Stimulated activated CD8-positive, alpha-beta memory T cell treated with anti-CD3 and anti-CD28 coated beads, Interleukin-15, amount 100 ng/mL, for 48 hours (primary cell): ENCODE data around the gene ABHD12.
"Not testable (repeated sequence)": the region's sequence is repeated elsewhere in the genome, so short reads cannot be mapped to it uniquely, and the experiment has no call there.

ENCODE experiments used
- DNase-seq, 2 donors: peaks; one replicate each; pipeline ENCODE4 v3.0.0-alpha.2; 2020; ENCODE audit warnings: low read depth in 2 of 2

The ABHD12 gene

DNA sequence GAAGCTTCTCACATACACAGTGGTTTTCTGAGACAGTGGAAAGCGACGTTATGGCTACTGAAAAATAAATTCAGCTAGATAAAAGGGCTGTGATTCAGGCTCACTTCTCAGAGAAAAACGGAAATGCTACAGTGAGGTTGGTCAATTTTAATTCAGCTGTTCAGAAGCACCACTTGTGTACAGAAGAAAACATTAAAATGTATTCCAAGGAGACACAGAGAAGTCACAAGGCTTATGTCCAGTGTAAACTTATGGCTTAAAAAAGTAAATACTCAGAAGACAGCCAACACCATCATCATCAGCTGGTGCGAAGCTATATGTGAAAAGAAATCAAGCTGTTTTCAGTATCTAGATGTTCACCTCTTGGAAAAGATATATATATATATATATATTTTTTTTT, 68.6 kb downstream of the ABHD12 start:
- DNase-seq: no peak

DNA sequence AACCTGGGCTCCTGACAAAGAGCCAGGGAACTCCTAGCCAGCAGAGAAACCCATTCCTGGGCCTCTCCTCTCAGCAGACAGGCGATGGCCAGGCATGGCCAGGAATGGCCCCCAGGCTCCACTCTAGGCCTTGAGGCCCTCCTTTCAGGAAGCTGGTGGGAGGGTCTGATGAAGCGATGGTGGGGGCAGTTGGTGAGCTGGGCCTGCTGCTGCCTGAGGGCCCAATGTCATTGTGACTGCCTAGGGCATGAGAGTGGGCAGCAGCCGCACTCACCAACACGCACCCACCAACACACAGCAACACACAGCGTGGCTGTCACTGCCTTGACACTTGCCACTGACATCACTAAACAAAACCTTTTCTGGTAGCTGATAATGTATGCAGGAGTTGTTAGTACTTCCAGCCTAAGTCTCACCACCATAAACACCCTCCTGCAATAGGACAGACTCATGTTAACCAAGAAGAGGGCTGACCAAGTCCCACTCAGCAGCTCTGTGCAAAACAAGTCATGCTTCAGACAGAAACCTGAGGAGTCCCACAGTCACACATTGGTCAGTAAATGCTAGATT, 69.3 kb downstream of the ABHD12 start:
- DNase-seq: no peak

- DNase-seq: no peak
Measured at GRCh38 chr20:25320035-25320800, 70.4 kb downstream of the ABHD12 start.

DNA sequence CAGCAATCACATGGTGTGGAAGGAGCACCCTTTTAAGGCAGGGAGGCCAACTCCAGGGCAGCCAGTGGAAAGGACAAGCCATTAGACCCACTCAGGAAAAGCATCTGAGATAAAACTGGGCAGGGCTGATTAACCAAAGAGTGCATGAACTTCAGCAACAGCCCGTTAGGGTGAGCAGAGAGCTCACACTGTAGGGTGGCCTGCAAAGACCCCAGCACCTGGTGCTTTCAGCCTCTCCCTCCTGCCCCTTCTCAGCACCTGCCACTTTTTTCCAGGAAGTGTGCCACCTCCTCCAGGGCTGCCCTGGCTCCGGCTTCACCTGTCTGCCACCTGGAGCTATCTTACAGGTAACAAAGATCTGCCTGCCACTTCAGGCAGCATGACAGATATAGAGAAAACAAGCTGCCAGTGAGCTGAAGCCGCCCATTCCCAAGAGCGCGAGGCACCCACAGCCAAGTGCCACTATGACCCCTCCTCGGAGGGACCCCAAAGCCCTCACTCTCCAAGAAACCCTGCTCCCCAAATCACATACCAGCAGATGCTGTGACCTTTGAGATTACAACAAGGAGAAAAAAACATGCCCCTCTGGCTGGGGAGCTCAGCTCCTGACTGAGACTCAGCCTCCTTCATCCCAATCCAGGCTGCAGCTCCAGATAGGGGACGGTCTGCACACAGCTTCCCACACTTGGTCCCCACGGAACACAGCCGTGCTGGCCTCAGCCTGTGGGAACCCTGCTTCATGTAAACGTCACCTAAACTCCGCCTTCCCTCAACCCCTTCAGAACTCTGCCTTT, 71.2 kb downstream of the ABHD12 start:
- DNase-seq: no peak

DNA sequence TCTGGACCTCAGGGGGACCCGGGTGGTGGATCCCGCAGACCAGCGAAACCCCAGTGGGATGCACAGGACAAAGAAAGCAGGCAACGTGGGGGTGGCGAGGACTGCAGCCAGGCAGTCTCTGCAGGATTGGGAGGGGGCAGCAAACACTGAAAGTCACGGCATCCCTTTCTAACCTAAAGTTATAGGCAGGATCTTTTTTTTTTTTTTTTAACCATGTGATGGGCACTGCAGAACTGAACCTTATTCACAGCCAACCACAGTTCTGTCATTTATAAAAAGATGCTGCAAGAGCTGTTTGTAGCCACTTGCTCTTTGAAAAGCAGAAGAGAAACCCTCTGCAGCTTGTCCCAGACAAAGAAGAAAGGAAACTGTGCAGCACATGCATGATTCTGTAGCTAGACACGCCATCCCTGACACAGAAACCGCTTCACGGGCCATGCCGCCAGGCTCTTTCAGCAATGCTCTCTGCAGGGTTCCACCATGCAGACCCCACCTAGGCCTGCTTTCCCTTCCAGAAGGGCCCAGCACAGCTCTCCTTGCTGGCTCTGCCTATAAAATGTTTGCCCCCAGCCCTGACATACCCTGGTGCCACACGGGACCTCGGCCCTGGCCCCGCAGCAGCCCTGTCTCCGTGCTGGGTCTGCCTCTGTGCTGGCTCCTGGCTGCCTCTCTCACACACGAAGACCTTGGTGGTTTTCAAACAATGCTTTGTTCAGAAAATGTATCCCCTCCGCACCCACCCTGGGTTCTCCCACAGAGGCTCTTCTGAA, 72.0 kb downstream of the ABHD12 start:
- DNase-seq: no peak

DNA sequence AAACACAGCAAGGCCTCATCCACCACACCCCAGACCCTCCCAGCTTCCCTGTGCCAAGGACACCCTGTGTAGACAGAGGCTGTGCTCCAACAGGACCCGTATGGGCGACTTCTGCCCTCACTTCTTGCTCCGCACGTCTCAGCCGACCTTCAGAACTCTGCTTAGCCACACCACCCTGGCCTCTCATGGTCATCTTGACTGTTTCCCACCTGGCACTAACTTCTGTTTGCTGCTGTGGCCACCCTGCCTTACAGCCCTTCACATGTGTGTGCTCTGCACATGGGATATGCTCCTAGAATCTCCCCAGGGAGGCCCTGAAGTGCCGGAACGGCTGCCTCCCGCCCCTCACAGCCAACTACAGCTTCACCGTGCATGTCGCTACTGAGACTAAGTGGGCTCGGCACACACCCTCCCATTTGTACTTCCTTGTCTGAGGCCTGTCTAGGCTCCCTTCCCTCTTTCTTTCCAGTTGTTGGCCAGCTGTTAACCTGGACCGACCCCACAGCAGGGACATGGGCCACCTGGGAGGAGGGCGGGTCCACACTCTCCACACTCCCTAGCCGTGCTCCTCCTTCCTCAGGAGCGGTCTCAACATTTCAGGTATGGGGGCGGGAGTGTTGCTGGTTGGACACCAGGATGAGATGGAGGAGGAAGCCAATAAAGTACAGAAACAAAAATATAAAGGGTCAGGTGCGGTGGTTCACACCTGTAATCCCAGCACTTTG, 73.1 kb downstream of the ABHD12 start:
- no peak for DNase-seq

GRCh38 chr20:25316506-25317190, 74.0 kb downstream of the ABHD12 start:
- no peak for DNase-seq

GRCh38 chr20:25315418-25316210, 75.0 kb downstream of the ABHD12 start:
- no peak for DNase-seq

DNA sequence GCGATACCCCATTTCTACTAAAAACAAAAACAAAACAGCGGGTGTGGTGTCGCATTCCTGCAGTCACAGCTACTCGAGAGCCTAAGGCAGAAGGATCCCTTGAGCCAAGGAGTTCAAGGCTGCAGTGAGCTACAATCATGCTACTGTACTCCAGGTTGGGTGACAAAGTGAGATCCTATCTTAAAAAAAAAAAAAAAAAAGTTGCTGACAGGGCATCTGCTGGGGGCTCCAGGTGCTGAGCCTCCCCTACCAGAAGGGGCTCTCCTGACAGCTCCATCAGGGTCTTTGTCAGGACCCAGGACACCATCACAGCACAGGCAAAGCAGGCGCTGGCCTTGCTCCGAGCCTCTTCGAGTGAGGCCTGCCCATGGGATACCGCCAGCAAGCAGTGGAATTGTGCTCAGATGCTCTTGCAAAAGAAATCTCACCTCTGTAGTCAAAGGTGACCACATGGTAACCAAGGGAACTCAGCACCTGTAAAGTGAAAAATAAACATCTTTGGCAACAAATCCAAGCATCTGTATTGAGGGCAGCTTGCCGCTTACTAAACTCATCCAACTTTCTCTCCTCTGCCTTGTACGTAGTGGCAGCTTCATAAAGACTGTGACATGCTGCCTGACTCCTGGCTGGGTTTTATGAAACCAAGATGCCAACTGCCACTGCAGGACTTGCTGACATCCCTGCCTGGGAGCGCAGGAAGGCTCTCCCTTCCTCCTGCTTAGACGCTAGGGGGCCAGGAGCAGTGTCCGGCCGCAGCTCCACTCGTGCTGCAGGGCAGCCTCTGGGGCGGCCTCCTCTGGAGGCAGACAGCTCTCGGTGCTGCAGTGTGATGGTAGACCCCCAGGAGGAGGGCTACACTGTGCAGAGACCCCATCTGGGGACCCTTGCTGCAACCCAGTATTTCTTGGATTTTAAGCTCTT, 75.9 kb downstream of the ABHD12 start:
- DNase-seq: no peak

DNA sequence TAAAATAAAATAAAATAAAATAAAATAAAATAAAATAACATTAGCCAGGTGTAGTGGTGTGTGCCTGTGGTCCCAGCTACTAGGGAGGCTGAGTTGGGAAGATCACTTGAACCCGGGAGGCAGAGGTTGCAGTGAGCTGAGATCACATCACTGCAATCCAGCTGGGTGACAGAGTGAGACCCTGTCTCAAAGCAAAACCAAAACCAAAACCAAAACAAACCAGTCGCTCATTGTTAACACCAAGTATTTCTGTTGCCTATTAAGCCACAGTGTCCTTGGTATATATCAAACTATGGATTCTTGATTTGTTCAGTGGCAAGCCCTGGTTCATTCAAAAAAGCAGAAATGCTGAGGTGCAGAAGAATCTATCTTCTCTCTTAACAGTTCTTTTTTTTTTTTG, 77.0 kb downstream of the ABHD12 start:
- DNase-seq: no peak

DNA sequence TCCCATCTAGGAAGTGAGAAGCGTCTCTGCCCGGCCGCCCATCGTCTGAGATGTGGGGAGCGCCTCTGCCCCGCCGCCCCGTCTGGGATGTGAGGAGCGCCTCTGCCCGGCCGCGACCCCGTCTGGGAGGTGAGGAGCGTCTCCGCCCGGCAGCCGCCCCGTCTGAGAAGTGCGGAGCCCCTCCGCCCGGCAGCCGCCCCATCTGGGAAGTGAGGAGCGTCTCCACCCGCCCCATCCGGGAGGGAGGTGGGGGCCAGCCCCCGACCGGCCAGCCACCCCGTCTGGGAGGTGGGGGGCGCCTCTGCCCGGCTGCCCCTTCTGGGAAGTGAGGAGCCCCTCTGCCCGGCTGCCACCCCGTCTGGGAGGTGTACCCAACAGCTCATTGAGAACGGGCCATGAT, 77.9 kb downstream of the ABHD12 start:
- DNase-seq: not testable (repeated sequence)

DNA sequence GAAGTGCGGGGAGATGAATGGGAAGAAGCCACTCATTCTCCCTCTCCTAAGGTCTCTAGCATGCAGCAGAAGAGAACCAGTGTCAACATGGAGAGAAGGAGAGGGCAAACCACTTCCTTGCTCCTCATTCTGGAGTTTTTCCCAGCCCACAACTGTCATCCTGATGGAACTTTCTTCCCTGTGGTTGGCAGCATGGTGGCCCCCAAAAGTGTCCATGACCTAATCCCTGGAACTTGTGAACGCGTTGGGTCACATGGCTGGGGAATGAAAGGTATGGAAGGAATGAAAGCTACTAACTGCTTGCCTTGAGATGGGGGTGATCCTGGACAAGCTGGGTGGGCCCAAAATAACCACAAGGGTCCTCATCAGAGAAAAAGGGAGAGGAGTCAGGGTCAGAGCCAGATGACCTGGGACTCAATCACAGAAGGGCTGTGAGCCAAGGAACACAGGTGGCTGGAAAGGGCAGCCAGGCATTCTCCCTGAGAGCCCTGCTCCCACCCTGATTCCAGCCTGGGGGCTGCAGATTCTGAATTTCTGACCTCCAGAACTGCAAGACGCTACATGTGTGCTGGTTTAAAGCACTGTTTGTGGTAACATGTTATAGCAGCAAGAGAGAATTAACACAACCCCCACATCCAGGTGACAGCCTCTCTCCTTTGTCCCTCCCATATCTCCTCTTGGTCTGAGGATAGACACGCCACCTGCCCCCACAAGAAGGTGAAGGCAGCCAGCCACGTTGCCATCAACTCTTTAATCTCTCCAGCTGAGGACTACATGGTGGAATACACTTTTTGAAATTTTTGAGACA, 79.5 kb downstream of the ABHD12 start:
- DNase-seq: no peak

DNA sequence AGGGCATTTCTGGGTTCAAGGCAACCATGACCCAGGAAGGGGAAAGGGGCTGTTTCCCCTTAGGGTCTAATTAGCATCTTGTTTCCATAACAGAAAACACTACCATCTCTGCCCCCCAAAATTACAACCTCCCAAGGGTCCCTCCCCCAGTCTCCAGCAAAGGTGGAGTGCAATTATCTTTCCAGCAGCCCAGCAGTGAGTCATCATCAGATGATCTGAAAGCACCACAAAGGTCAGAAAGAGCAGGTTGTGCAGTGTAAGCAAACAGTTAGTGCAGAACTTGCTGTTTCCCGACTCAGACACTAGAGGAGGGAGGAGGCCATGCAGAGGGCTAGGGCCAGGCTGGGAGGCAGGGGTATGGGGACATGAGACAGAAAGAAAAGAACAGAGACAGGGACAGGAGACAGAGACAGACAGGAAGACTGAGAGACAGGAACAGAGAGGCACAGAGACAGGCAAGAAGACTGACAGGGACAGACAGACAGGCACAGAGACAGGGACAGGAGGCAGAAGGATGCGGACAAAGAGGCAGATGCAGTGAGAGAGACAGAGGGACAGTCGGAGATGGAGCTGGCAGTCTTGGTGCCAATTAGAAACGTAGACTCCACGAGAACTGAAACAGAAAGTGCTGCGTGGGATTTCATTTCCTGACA, 80.2 kb downstream of the ABHD12 start:
- peak; percentile 36 to 37 for DNase-seq

DNA sequence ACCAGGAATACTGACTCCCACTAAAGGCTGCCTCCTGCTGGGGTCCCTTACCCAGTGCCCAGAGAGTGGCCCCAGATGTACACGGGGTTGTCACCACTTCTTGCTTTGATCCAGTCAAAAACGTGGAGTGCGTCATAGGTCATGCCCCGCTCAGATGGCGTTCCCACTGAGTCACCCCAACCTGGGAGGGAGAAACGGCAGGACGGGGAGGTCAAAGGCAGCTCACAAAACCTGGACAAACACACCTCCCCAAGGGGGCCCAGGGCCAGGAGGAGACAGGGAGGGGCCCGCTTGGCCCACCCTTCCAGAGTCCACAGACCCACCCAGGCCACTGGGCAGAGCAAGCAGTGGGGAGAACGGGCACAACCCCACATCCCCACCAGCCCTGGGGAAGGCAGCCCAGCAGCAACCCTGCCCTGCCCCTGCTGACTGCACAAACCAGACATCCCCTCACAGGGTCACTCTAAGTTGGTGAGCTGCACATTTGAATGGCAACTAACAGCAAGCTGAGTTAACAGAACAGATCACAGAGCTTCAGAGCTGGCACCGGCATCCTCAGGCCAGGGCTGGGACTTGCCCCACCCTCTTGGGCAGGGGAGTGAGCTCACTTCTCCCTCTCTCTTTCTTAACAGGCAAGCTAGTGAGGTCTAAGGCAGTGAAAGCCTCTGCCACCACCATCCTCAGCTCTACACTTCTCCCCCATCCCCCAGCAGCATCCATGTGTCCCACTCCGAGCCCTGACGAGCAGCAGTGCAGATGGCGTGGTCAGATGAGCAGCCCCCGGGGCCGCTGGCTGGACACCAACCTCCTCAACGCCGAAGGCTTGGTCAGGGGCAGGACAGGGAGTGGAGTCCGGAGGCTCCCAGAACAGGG, 81.0 kb downstream of the ABHD12 start:
- DNase-seq: no peak

- DNase-seq: no peak
Measured at GRCh38 chr20:25308671-25309394, 81.8 kb downstream of the ABHD12 start.

DNA sequence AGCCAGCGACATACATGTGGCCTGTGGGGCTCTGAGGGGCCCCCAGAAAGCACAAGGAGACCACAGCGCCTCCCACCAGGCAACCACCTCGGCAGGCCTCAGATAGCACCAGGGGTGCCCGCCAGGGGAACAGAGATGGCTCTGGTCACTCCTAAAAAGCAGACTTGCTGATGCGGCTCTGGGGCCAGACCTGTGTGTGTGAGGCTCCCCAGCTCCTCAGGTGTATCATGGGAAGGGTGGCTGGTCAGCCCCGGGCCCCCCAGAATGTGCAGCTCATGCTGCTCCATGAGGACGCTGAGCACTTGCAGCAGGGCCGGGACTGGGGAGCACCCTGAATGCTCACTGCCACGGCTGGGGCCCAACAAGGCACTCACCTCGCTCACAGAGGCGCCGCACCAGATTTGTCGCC, 82.5 kb downstream of the ABHD12 start:
- no peak for DNase-seq
